Psoas muscle (tissue), 8 donors: Measurements from ENCODE around the gene RAD51B. TPM values are rescaled to one million over a fixed set of nuclear protein-coding genes. Genes with fewer than 3 reads are reported as not detected.

Experiments
- ATAC-seq, 4 donors: fragments of 200-7000 bp; cut with Tn5 transposase; one replicate each; pipeline ENCODE4 v1.9.1; 2020; ENCODE audit warnings: moderate library complexity in 3 of 4, mild to moderate bottlenecking in 2 of 4
- DNase-seq, 2 donors: peaks; one replicate each; pipeline ENCODE4 v3.0.0-alpha.2; 2020
- H3K27ac ChIP-seq: fragments of 200-600 bp; one replicate; pipeline ENCODE4 v1.8.0; 2022
- H3K27me3 ChIP-seq, 3 donors: fragments of 200-600 bp in 1 of 3; one replicate each; pipeline versions ENCODE4 v1.6.1 to v1.8.0; 2013 to 2022; ENCODE audit warnings: low read length in 2 of 3, mild to moderate bottlenecking in 2 of 3, moderate library complexity in 1 of 3; ENCODE audit not compliant: insufficient read depth in 3 of 3
- H3K36me3 ChIP-seq, 2 donors: fragments of 200-600 bp in 1 of 2; one replicate each; pipeline versions ENCODE4 v1.6.1 to v1.8.0; 2013 to 2022; ENCODE audit warnings: low read depth in 1 of 2, mild to moderate bottlenecking in 1 of 2, moderate library complexity in 1 of 2; ENCODE audit not compliant: insufficient read depth in 1 of 2
- H3K4me1 ChIP-seq: fragments of 200-600 bp; one replicate; pipeline ENCODE4 v1.8.0; 2022
- H3K4me3 ChIP-seq: fragments of 200-600 bp; one replicate; pipeline ENCODE4 v1.8.0; 2022; ENCODE audit warnings: mild to moderate bottlenecking
- H3K9me3 ChIP-seq: fragments of 200-600 bp; one replicate; pipeline ENCODE4 v1.8.0; 2022
- CTCF ChIP-seq: fragments of 200-600 bp; IDR thresholded peaks from one replicate; pipeline ENCODE4 v1.8.0; 2022; ENCODE audit warnings: antibody characterized with exemption
- WGBS, 3 donors: extraction: QIAGEN DNeasy Blood & Tissue Kit; methylation state at CpG; one replicate each; pipeline versions ENCODE4 v1.1.6 to v1.1.7; 2013; 5-methylcytosine and 5-hydroxymethylcytosine counted together
- intact Hi-C, 2 donors: fragments of 100-400 bp; cut with DNase I; formaldehyde crosslinking; loops; one replicate each; pipeline versions ENCODE4 v1.11.0 to v1.14.2; 2022
- polyA plus RNA-seq, 3 donors: library from polyadenylated mRNA; stranded (reverse); fragments of 200-250 nt; gene quantifications; one replicate each; pipeline ENCODE4 v1.2.3, GENCODE V29; 2013
- total RNA-seq, 4 donors: library from RNA; stranded (reverse); fragmentation: NEBNext Ultra II Directional in 2 of 4; extraction: Animal tissue kit (Norgen Biotek cat#: 25700) in 2 of 4; gene quantifications; one replicate each; pipeline versions ENCODE4 v1.2.1 to v1.2.4, GENCODE V29; 2021 to 2023
- donor health status: healthy with polysubstance abuse.
- donor health status: DM: no; HTN: no; CAD: no; lungs with moderate emphysema.
- donor health status: Bipolar disorder and iron deficiency.
- donor health status: healthy.
- donor health status: DM: yes; HTN: yes; CAD: no.
- donor health status: DM: no; HTN: no; CAD: no.
- donor health status: DM: no; HTN: no; CAD: no.
- donor health status: DM: yes; HTN: yes; CAD: no.

The RAD51B gene
- total and polyA plus RNA-seq, 7 donors = 0.60 to 7.2 (median 2.2) TPM

DNA sequence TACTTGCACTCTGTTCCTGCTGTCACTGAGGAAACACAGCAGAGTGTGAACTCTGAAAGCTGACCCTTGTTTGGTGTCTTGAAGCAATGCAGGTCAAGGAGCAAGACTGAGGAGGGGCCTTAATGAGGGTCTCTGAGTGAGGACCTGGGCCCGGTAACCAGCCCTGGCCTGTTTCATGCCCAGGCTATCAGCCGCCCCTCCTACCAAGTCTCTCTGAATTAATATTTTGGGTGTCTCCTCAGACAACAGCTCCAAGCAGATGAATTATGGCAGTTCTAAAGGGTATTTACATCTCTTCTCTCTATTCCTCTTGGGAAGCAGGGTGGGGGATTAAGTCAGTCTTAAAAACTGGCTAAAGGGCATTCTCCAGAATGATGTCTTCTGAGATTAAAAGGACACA lies 578.8 kb downstream of the RAD51B start:
- no peak for DNase-seq
- ATAC-seq = no peak
- no peak overlapping the region for H3K27ac ChIP-seq
- TF ChIP-seq CTCF = no peak
- intact Hi-C loops = no loop called here
- H3K4me3 ChIP-seq = no peak overlapping the region
- 85 to 100% (median 97%) methylated on average over 2 of the region's 2 CpGs for whole genome bisulfite sequencing, 3 donors
- no peaks in the 10 kb centered on the region for H3K9me3 ChIP-seq
- no peaks in the 10 kb centered on the region for H3K27me3 ChIP-seq
- H3K36me3 ChIP-seq = no peaks in the 10 kb centered on the region
- H3K4me1 ChIP-seq = peaks cover 29% of the 10 kb centered on the region

DNA sequence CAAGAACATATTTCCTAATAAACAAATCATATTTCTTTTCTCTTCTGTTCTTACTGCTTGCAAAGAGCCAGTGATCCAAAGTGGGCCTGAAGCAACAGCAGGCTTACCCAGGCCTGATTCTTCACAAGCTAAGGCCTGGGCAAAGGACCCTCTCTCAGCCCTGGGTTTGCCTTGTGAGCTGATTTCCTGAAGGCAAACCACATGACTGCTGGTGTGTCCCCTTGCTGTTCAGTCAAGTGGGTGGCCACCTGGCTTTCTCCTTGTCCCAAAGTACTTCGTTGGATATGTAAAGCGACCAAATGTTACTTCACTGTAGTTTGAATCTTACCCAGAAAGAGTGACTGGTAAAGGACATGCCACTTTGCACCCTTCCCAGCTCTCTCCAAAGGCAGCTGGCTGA lies 580.4 kb downstream of the RAD51B start:
- TF ChIP-seq CTCF = no peak
- DNase-seq (no peak), ATAC-seq (no peak)
- Histone ChIP-seq H3K9me3 (no peaks in the 10 kb centered on the region), H3K27me3 (no peaks in the 10 kb centered on the region), H3K36me3 (no peaks in the 10 kb centered on the region), H3K4me1 (peaks cover 34% of the 10 kb centered on the region), H3K27ac (no peak overlapping the region), H3K4me3 (no peak overlapping the region)
- intact Hi-C loops = no loop called here
- 69 to 89% (median 77%) methylated on average over 2 of the region's 2 CpGs for WGBS, 3 donors

- intact Hi-C loops = no loop called here
Observed at GRCh38 chr14:68401317-68401716, 581.7 kb downstream of the RAD51B start.

DNA sequence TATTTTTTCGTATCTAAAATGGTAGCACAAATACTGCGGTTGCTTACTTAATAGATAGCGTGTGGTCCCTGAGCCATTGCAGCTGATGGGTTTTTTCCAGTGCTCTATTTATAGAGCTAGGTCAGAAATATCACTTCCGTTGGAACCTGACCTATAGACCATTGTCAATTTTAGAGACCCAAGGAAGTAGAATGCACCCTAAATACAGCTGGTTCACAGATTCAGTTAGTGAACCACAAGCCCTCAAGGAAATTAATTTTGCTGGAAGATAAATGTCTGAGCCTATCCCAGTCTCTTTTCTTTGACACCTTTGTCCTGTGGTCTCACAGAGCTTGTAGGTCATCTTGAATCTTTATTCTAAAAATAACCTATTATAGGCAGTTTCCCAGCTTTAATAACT lies 582.3 kb downstream of the RAD51B start:
- peak overlapping the region; percentile 44 for H3K27ac ChIP-seq
- 19 to 37% (median 23%) methylated on average over 4 of the region's 4 CpGs for WGBS, 3 donors
- no peaks in the 10 kb centered on the region for H3K9me3 ChIP-seq
- H3K4me3 ChIP-seq = no peak overlapping the region
- H3K4me1 ChIP-seq = peaks cover 34% of the 10 kb centered on the region
- DNase-seq (no peak), ATAC-seq (peak; percentile 63 to 84 (median 80))
- TF ChIP-seq CTCF = no peak
- H3K27me3 ChIP-seq = no peaks in the 10 kb centered on the region
- H3K36me3 ChIP-seq = no peaks in the 10 kb centered on the region
- intact Hi-C loops = no loop called here

More at GRCh38 chr14:68401317-68401716, 581.7 kb downstream of the RAD51B start:
- H3K4me1 ChIP-seq = peaks cover 34% of the 10 kb centered on the region
- H3K27ac ChIP-seq = peak overlapping the region; percentile 44
- peak; percentile 20 to 46 (median 46) for ATAC-seq
- 40 to 53% (median 51%) methylated on average over 3 of the region's 3 CpGs for WGBS, 3 donors
- no peak overlapping the region for H3K4me3 ChIP-seq
- DNase-seq = no peak
- no peak for TF ChIP-seq CTCF
- no peaks in the 10 kb centered on the region for H3K27me3 ChIP-seq
- H3K36me3 ChIP-seq = no peaks in the 10 kb centered on the region
- H3K9me3 ChIP-seq = no peaks in the 10 kb centered on the region

DNA sequence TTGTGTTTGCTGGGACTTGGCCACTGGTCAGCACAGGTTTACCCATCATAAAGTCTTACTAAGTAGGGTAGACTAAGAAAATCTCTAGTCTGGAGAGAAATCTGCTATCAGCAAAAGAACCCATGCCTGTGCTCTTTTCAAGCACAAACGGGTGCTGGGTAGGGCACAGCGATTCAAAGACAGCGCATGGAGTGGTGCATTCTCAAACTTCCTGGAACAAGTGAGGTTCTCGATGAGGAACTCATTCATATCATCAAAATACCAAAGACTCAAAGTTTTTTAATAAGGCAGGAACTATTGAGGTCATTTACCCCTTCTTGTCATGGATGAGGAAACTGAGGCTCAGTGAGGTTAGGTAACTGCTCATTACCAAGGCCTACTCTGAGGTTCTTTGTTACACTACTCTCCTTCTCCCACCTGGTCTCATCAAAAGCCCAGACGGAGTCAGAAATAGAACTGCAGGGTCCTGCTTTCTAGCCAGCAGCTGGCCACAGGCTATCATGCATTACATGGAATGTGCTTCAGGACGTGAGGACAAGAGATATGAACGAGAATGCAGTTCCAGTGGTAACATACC lies 583.0 kb downstream of the RAD51B start:
- peak overlapping the region; percentile 2 for H3K27ac ChIP-seq
- H3K9me3 ChIP-seq = no peaks in the 10 kb centered on the region
- 54 to 60% (median 57%) methylated on average over 7 of the region's 7 CpGs for WGBS, 3 donors
- no peak for TF ChIP-seq CTCF
- intact Hi-C loops = no loop called here
- DNase-seq (no peak), ATAC-seq (no peak)
- no peaks in the 10 kb centered on the region for H3K27me3 ChIP-seq
- H3K4me1 ChIP-seq = peaks cover 34% of the 10 kb centered on the region
- no peaks in the 10 kb centered on the region for H3K36me3 ChIP-seq
- no peak overlapping the region for H3K4me3 ChIP-seq
